Lung (tissue), 12 donors: ENCODE results near the gene PES1. TPM values are rescaled to one million over a fixed set of nuclear protein-coding genes. Genes with fewer than 3 reads are reported as not detected.
"Not testable (repeated sequence)": the region's sequence is repeated elsewhere in the genome, so short reads cannot be mapped to it uniquely, and the experiment has no call there.

Source experiments
- ATAC-seq: fragments of 200-7000 bp; cut with Tn5 transposase; one replicate; pipeline ENCODE4 v1.9.1; 2020; ENCODE audit warnings: moderate number of reproducible peaks; ENCODE audit not compliant: insufficient read depth, low FRiP score
- DNase-seq, 3 donors: peaks; one replicate each; pipeline ENCODE4 v3.0.0-alpha.2; 2013 to 2017
- H3K27ac ChIP-seq, 2 donors: one replicate each; pipeline ENCODE4 v1.5.1; 2013; ENCODE audit warnings: mild to moderate bottlenecking in 2 of 2, moderate library complexity in 2 of 2, control low read depth in 1 of 2, inconsistent platforms in 1 of 2, low read depth in 1 of 2, low read length in 1 of 2
- H3K27me3 ChIP-seq, 3 donors: one replicate each; pipeline ENCODE4 v1.5.1; 2013; ENCODE audit warnings: low read length in 2 of 3; ENCODE audit not compliant: control insufficient read depth in 3 of 3, insufficient read depth in 3 of 3
- H3K36me3 ChIP-seq, 4 donors: one replicate each; pipeline ENCODE4 v1.5.1; 2013; ENCODE audit warnings: low read length in 4 of 4, mild to moderate bottlenecking in 1 of 4, moderate library complexity in 1 of 4; ENCODE audit not compliant: control insufficient read depth in 4 of 4, insufficient read depth in 4 of 4
- H3K4me1 ChIP-seq, 5 donors: one replicate each; pipeline ENCODE4 v1.5.1; 2013; ENCODE audit warnings: low read length in 5 of 5, mild to moderate bottlenecking in 2 of 5, moderate library complexity in 1 of 5; ENCODE audit not compliant: control insufficient read depth in 5 of 5, insufficient read depth in 5 of 5
- H3K4me3 ChIP-seq: one replicate; pipeline ENCODE4 v1.5.1; 2013; ENCODE audit warnings: mild to moderate bottlenecking, control low read depth, moderate library complexity
- H3K9ac ChIP-seq, 2 donors: one replicate each; pipeline ENCODE4 v1.5.1; 2013; ENCODE audit warnings: low read length in 2 of 2, control low read depth in 1 of 2; ENCODE audit not compliant: insufficient read depth in 1 of 2
- H3K9me3 ChIP-seq, 4 donors: one replicate each; pipeline ENCODE4 v1.5.1; 2013; ENCODE audit warnings: low read length in 3 of 4, mild to moderate bottlenecking in 1 of 4, moderate library complexity in 1 of 4; ENCODE audit not compliant: control insufficient read depth in 4 of 4, insufficient read depth in 3 of 4
- WGBS, 2 donors: extraction: QIAGEN DNeasy Blood & Tissue Kit; methylation state at CpG; one replicate each; pipeline ENCODE4 v1.1.7; 2013; 5-methylcytosine and 5-hydroxymethylcytosine counted together
- polyA plus RNA-seq, 2 donors: library from polyadenylated mRNA; stranded (reverse); fragments of 200-250 nt; gene quantifications; one replicate each; pipeline ENCODE4 v1.2.1, GENCODE V29; 2013
- total RNA-seq, 2 donors: library from RNA; depleted of rRNA in 1 of 2; stranded (reverse); fragments of >200 nt in 1 of 2; gene quantifications; one replicate each; pipeline ENCODE4 v1.2.1, GENCODE V29; 2014 to 2021
- TF ChIP-seq, protein P1 (sequence below): IDR thresholded peaks from 2 replicates; pipeline ENCODE4 v1.5.1; 2012; ENCODE audit warnings: mild to moderate bottlenecking; ENCODE audit errors: control extremely low read depth, extremely low read depth
- donor health status: control.
- donor health status: control.
- donor health status: Bipolar disorder and iron deficiency.
- donor health status: healthy.
- donor health status: DM: yes; HTN: yes; CAD: no.

The PES1 gene
- total and polyA plus RNA-seq, 4 donors, result 34.4 to 77.2 (median 72.7) TPM

DNA sequence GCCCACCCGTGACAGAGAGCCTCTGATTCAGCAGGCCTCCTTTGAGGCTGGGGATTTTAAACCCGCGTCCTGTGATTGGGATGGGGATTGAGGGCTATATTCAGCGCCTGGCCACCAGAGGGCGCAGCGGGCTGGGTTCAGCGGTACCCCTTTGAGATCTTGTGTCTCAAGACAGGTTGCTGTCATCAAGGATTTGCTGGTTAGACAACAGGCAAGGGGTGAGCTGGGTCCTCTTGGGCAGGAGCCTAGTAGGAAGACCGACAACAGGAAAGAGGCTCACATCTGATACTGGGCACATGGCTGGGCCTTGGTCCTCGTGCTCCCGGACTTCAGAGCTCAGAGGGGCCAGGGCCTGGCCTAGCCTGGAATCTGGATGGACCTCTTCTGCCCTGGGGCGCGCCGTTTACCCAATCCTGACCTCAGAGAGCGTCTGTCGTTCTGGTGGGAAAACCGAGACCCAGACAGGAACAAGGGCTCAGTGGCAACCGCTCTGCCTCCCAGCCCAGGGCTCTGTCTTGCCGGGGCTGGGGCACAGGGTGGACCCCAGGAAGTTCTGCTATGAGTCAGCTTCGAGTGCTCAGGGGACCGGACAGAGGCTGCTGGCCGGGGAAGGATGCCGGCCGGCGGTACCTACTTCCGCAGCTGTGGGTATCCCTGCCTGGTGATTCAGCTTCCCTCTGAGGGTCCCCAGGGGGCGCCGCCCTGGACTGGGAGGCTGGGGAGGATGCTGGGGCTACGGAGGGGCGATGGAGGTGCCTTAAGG lies 42.9 kb upstream of the PES1 start:
- ATAC-seq (peak; percentile 78), DNase-seq (peak; percentile 82 to 85 (median 84))
- Histone ChIP-seq H3K36me3 (no peaks in the 10 kb centered on the region), H3K9me3 (no peaks in the 10 kb centered on the region), H3K27ac (peak overlapping the region; percentile 87 to 90), H3K9ac (no peak overlapping the region), H3K4me3 (no peak overlapping the region), H3K4me1 (peaks cover 0 to 22% (median 12%) of the 10 kb centered on the region in 5 donors), H3K27me3 (no peaks in the 10 kb centered on the region)
- 7 to 8% methylated on average over 29 of the region's 29 CpGs for WGBS, 2 donors
- TF ChIP-seq, protein P1, sequence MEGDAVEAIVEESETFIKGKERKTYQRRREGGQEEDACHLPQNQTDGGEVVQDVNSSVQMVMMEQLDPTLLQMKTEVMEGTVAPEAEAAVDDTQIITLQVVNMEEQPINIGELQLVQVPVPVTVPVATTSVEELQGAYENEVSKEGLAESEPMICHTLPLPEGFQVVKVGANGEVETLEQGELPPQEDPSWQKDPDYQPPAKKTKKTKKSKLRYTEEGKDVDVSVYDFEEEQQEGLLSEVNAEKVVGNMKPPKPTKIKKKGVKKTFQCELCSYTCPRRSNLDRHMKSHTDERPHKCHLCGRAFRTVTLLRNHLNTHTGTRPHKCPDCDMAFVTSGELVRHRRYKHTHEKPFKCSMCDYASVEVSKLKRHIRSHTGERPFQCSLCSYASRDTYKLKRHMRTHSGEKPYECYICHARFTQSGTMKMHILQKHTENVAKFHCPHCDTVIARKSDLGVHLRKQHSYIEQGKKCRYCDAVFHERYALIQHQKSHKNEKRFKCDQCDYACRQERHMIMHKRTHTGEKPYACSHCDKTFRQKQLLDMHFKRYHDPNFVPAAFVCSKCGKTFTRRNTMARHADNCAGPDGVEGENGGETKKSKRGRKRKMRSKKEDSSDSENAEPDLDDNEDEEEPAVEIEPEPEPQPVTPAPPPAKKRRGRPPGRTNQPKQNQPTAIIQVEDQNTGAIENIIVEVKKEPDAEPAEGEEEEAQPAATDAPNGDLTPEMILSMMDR, result peak; percentile 91

- ATAC-seq, H3K27ac ChIP-seq, DNase-seq, H3K36me3 ChIP-seq, H3K4me3 ChIP-seq, H3K27me3 ChIP-seq, H3K9ac ChIP-seq, H3K9me3 ChIP-seq: not testable (repeated sequence)
- WGBS, 2 donors, result 96% methylated on average over 14 to 25 of the region's 31 CpGs
- peaks cover 0 to 14% (median 3%) of the 10 kb centered on the region in 5 donors for H3K4me1 ChIP-seq
These were observed 39.8 kb upstream of the PES1 start for GRCh38 chr22:30631469-30631868.

DNA sequence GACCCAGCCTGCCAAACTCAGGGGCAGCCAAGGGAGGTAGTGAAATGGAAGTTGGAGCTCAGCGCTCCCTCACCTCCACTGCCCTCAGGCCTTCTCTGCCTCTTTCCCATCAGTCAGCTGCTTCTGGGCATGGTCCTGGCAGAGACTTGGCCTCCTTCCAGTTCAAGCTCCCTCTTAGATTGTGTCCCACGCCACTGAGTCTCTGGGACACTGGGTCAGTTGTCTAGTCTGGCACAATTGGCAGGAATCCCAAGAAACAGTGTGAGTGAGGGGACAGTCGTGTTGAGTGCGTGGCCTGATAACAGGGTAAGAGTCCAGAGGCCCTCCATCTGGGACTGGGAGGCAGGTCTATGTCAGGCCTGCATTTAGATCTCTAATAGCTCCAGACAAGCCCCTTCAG lies 36.8 kb upstream of the PES1 start:
- no peak for DNase-seq
- no peak overlapping the region for H3K4me3 ChIP-seq
- no peaks in the 10 kb centered on the region for H3K36me3 ChIP-seq
- TF ChIP-seq, protein P1, result no peak
- no peak overlapping the region for H3K9ac ChIP-seq
- H3K27me3 ChIP-seq, result no peaks in the 10 kb centered on the region
- no peaks in the 10 kb centered on the region for H3K4me1 ChIP-seq
- no peaks in the 10 kb centered on the region for H3K9me3 ChIP-seq
- ATAC-seq, result no peak
- 70 to 81% methylated on average over 4 of the region's 4 CpGs for WGBS, 2 donors
- no peak overlapping the region for H3K27ac ChIP-seq

GRCh38 chr22:30627471-30627870 lies 35.8 kb upstream of the PES1 start:
- Histone ChIP-seq H3K4me3 (no peak overlapping the region), H3K27me3 (no peaks in the 10 kb centered on the region), H3K9me3 (no peaks in the 10 kb centered on the region), H3K36me3 (peaks cover 0 to 2% (median 0%) of the 10 kb centered on the region in 4 donors), H3K27ac (no peak overlapping the region), H3K4me1 (no peaks in the 10 kb centered on the region), H3K9ac (no peak overlapping the region)
- WGBS, 2 donors, result 85 to 90% methylated on average over 5 of the region's 5 CpGs
- ATAC-seq (no peak), DNase-seq (no peak)
- TF ChIP-seq, protein P1, result no peak
